Neural progenitor cell (in vitro differentiated cells): ENCODE measurements around the gene METTL23. TPM values are rescaled to one million over a fixed set of nuclear protein-coding genes. Genes with fewer than 3 reads are reported as not detected.

ENCODE experiments used
- DNase-seq: peaks from one replicate; pipeline ENCODE4 v3.0.0-alpha.2; 2016; ENCODE audit warnings: low spot score
- H2AFZ ChIP-seq: fragments of 200-600 bp; sonication (generic); replicated peaks from 2 replicates; pipeline ENCODE4 v1.6.1; 2016; ENCODE audit warnings: antibody characterized with exemption
- H3F3A ChIP-seq: fragments of 200-600 bp; sonication (generic); 2 replicates; pipeline ENCODE4 v1.6.1; 2016; ENCODE audit warnings: antibody characterized with exemption, low read depth
- H3K27ac ChIP-seq: fragments of 200-600 bp; sonication (generic); 2 replicates; pipeline ENCODE4 v1.5.1; 2016; ENCODE audit warnings: mild to moderate bottlenecking
- H3K27me3 ChIP-seq: fragments of 200-600 bp; sonication (generic); 2 replicates; pipeline ENCODE4 v1.6.1; 2016; ENCODE audit warnings: mild to moderate bottlenecking, moderate library complexity
- H3K36me3 ChIP-seq: fragments of 200-600 bp; sonication (generic); 2 replicates; pipeline ENCODE4 v1.5.1; 2016
- H3K4me1 ChIP-seq: fragments of 200-600 bp; sonication (generic); 2 replicates; pipeline ENCODE4 v1.6.1; 2016; ENCODE audit warnings: mixed run types
- H3K4me2 ChIP-seq: fragments of 200-600 bp; sonication (generic); 2 replicates; pipeline ENCODE4 v1.6.1; 2016
- H3K4me3 ChIP-seq: fragments of 200-600 bp; sonication (generic); 2 replicates; pipeline ENCODE4 v1.5.1; 2016
- H3K79me2 ChIP-seq: fragments of 200-600 bp; sonication (generic); 2 replicates; pipeline ENCODE4 v1.6.1; 2016; ENCODE audit warnings: low read depth
- H3K9ac ChIP-seq: fragments of 200-600 bp; sonication (generic); 2 replicates; pipeline ENCODE4 v1.6.1; 2016
- H3K9me3 ChIP-seq: fragments of 200-600 bp; sonication (generic); 2 replicates; pipeline ENCODE4 v1.5.1; 2016; ENCODE audit warnings: low read depth
- H4K20me1 ChIP-seq: fragments of 200-600 bp; sonication (generic); 2 replicates; pipeline ENCODE4 v1.6.1; 2016; ENCODE audit warnings: low read depth
- H3K27ac Mint-ChIP-seq: 3 replicates; pipeline ENCODE4 v1.8.0; 2021; ENCODE audit warnings: mixed read lengths
- H3K27me3 Mint-ChIP-seq: 2 replicates; pipeline ENCODE4 v1.8.0; 2022; ENCODE audit warnings: low read depth, mild to moderate bottlenecking, inconsistent platforms, moderate library complexity, mixed read lengths; ENCODE audit not compliant: insufficient read depth
- H3K36me3 Mint-ChIP-seq: 3 replicates; pipeline ENCODE4 v1.8.0; 2021; ENCODE audit warnings: mixed read lengths
- H3K4me1 Mint-ChIP-seq: 3 replicates; pipeline ENCODE4 v1.8.0; 2021; ENCODE audit warnings: mixed read lengths
- H3K4me3 Mint-ChIP-seq: 3 replicates; pipeline ENCODE4 v1.8.0; 2021; ENCODE audit warnings: mild to moderate bottlenecking, moderate library complexity, mixed read lengths
- H3K9me3 Mint-ChIP-seq: 3 replicates; pipeline ENCODE4 v1.8.0; 2020; ENCODE audit warnings: mixed read lengths
- EZH2 ChIP-seq: fragments of 200-600 bp; sonication (generic); IDR thresholded peaks from 2 replicates; pipeline ENCODE4 v1.6.1; 2017; ENCODE audit warnings: antibody characterized with exemption, mild to moderate bottlenecking, moderate library complexity
- EZH2phosphoT487 ChIP-seq: fragments of 200-600 bp; sonication (generic); IDR thresholded peaks from 2 replicates; pipeline ENCODE4 v1.6.1; 2017; ENCODE audit warnings: antibody characterized with exemption
- total RNA-seq: library from RNA; depleted of rRNA; stranded (reverse); fragments of >200 nt; gene quantifications from 2 replicates; pipeline ENCODE4 v1.2.3, GENCODE V29; 2015; ENCODE audit warnings: low replicate concordance
- TF ChIP-seq, protein P1 (sequence below): fragments of 200-600 bp; sonication (generic); IDR thresholded peaks from 2 replicates; pipeline ENCODE4 v1.5.1; 2017; ENCODE audit warnings: antibody characterized with exemption, mild to moderate bottlenecking

METTL23 gene
- total RNA-seq, 1 donor from 2014 or later: 38.1 TPM

- no peaks in the 10 kb centered on the region for H3K79me2 ChIP-seq
- no peaks in the 10 kb centered on the region for H3F3A ChIP-seq
- no peaks in the 10 kb centered on the region for H3K36me3 ChIP-seq
- H3K27ac ChIP-seq: no peak overlapping the region
- H3K27me3 ChIP-seq: no peaks in the 10 kb centered on the region
- Mint-ChIP-seq H3K4me1 (no peaks in the 10 kb centered on the region), H3K27ac (peak overlapping the region; percentile 16), H3K4me3 (peak overlapping the region; percentile 6), H3K27me3 (no peaks in the 10 kb centered on the region), H3K9me3 (peaks cover 2% of the 10 kb centered on the region), H3K36me3 (peaks cover 27% of the 10 kb centered on the region)
- no peak overlapping the region for H2AFZ ChIP-seq
- TF ChIP-seq EZH2phosphoT487 (no peak), EZH2 (no peak)
- TF ChIP-seq, protein P1, sequence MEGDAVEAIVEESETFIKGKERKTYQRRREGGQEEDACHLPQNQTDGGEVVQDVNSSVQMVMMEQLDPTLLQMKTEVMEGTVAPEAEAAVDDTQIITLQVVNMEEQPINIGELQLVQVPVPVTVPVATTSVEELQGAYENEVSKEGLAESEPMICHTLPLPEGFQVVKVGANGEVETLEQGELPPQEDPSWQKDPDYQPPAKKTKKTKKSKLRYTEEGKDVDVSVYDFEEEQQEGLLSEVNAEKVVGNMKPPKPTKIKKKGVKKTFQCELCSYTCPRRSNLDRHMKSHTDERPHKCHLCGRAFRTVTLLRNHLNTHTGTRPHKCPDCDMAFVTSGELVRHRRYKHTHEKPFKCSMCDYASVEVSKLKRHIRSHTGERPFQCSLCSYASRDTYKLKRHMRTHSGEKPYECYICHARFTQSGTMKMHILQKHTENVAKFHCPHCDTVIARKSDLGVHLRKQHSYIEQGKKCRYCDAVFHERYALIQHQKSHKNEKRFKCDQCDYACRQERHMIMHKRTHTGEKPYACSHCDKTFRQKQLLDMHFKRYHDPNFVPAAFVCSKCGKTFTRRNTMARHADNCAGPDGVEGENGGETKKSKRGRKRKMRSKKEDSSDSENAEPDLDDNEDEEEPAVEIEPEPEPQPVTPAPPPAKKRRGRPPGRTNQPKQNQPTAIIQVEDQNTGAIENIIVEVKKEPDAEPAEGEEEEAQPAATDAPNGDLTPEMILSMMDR: no peak
- no peak overlapping the region for H3K9ac ChIP-seq
- no peak overlapping the region for H3K4me3 ChIP-seq
- no peak overlapping the region for H3K4me2 ChIP-seq
- H3K4me1 ChIP-seq: no peaks in the 10 kb centered on the region
- no peaks in the 10 kb centered on the region for H4K20me1 ChIP-seq
- H3K9me3 ChIP-seq: no peaks in the 10 kb centered on the region
- no peak for DNase-seq
Observed at GRCh38 chr17:76757256-76757655, 30.6 kb downstream of the METTL23 start.

- no peak overlapping the region for H3K27ac ChIP-seq
- H3K9ac ChIP-seq: no peak overlapping the region
- H3K4me1 ChIP-seq: no peaks in the 10 kb centered on the region
- no peak overlapping the region for H3K4me3 Mint-ChIP-seq
- H3K9me3 Mint-ChIP-seq: peaks cover 2% of the 10 kb centered on the region
- H3K4me3 ChIP-seq: no peak overlapping the region
- H3K27ac Mint-ChIP-seq: no peak overlapping the region
- H3K36me3 Mint-ChIP-seq: peaks cover 28% of the 10 kb centered on the region
- H3K4me2 ChIP-seq: no peak overlapping the region
- H4K20me1 ChIP-seq: no peaks in the 10 kb centered on the region
- H3K36me3 ChIP-seq: no peaks in the 10 kb centered on the region
- DNase-seq: no peak
- no peaks in the 10 kb centered on the region for H3K27me3 ChIP-seq
- peaks cover 2% of the 10 kb centered on the region for H3K27me3 Mint-ChIP-seq
- no peaks in the 10 kb centered on the region for H3F3A ChIP-seq
- H3K4me1 Mint-ChIP-seq: no peaks in the 10 kb centered on the region
- TF ChIP-seq EZH2: no peak
- no peak for TF ChIP-seq EZH2phosphoT487
- TF ChIP-seq, protein P1: no peak
- H3K9me3 ChIP-seq: no peaks in the 10 kb centered on the region
- no peak overlapping the region for H2AFZ ChIP-seq
- no peaks in the 10 kb centered on the region for H3K79me2 ChIP-seq
Observed at GRCh38 chr17:76758570-76758969, 31.9 kb downstream of the METTL23 start.

- Histone ChIP-seq H3K4me3 (no peak overlapping the region), H3K27ac (no peak overlapping the region), H3K36me3 (no peaks in the 10 kb centered on the region), H3K9ac (no peak overlapping the region), H3K27me3 (no peaks in the 10 kb centered on the region), H3K9me3 (no peaks in the 10 kb centered on the region), H4K20me1 (no peaks in the 10 kb centered on the region), H3K4me1 (no peaks in the 10 kb centered on the region), H3K4me2 (no peak overlapping the region), H3K79me2 (no peaks in the 10 kb centered on the region), H2AFZ (no peak overlapping the region), H3F3A (no peaks in the 10 kb centered on the region)
- DNase-seq: peak; percentile 65
- peaks cover 6% of the 10 kb centered on the region for H3K4me1 Mint-ChIP-seq
- H3K27ac Mint-ChIP-seq: no peak overlapping the region
- H3K9me3 Mint-ChIP-seq: no peaks in the 10 kb centered on the region
- no peak overlapping the region for H3K4me3 Mint-ChIP-seq
- no peak for TF ChIP-seq EZH2phosphoT487
- no peak for TF ChIP-seq EZH2
- TF ChIP-seq, protein P1: no peak
- peaks cover 8% of the 10 kb centered on the region for H3K27me3 Mint-ChIP-seq
- peaks cover 30% of the 10 kb centered on the region for H3K36me3 Mint-ChIP-seq
Observed at GRCh38 chr17:76772842-76773525, 46.3 kb downstream of the METTL23 start.
